CD4-positive, alpha-beta T cell treated with Interleukin-10 for 1 hour (primary cell): ENCODE measurements around the gene KRT80.

Experiments
- DNase-seq: peaks from one replicate; pipeline ENCODE4 v3.0.0-alpha.2; 2020

KRT80 gene

DNA sequence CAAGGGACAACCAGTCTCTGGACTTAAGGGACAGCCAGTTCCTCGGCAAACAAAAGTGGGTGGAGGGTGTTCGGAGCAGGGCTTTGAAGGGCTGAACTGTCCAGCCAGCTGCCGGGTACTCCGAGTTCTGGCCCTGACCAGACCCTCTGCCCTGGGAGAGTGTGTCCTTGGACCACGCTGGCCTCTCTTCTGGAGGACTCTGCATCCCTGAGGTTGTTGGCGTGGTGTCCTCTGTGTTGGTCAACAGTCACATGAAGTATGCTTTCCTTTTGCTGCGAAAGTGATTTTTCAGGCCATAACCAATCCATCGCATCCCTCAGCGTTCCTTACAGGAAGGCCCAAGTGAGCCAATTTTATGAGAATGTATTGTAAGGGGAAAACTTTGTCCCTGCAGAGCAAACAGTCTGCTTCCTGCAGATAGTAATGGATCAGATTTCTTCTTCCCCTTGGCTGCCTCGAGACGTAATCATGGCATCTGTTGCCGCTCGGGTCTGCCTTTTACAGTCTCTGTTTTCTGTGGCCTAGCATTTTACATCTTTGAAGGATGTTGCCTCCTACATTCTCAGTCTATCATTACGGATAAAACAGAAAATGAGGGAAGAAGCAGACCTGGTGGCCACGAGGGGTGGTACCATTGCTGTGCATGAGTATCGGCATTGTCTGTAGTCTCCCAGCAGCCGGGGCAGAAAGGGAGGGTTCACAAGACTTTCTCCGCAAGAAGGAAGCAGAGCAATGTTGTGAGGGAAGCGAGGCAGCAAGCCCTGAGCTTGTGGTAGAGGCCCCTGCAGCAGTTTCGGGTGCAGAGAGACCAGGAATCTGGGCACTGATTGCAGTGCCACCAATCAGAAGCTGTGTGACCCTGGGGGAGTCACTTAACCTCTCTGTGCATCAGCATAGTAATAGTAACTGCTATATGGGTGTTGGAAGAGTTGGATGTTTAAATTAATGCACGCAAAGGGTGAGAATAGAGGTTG is 64.9 kb downstream of the KRT80 start:
- DNase-seq = no peak

GRCh38 chr12:52126050-52126604 is 65.7 kb downstream of the KRT80 start:
- DNase-seq = no peak

DNA sequence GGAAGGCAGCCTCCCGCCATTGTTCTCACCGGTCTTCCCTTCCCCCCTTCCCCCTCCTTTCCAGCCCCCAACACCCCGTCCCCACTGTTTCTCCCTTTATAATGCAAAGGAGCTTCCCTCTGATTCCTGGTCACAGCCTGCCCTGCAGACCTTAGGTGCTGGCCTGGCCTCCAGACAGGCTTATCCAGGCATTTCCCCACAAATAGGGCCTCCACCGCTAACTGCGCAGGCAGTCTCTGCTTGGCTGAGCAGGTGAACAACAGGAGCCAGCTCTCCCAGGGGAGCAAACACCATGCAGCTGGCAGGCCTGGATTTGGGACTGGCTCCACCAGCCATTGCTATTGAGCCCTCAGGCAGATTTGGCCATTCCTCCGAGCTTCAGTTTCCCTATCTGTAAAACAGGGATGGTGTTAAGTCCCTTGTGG is 66.3 kb downstream of the KRT80 start:
- DNase-seq = no peak

DNA sequence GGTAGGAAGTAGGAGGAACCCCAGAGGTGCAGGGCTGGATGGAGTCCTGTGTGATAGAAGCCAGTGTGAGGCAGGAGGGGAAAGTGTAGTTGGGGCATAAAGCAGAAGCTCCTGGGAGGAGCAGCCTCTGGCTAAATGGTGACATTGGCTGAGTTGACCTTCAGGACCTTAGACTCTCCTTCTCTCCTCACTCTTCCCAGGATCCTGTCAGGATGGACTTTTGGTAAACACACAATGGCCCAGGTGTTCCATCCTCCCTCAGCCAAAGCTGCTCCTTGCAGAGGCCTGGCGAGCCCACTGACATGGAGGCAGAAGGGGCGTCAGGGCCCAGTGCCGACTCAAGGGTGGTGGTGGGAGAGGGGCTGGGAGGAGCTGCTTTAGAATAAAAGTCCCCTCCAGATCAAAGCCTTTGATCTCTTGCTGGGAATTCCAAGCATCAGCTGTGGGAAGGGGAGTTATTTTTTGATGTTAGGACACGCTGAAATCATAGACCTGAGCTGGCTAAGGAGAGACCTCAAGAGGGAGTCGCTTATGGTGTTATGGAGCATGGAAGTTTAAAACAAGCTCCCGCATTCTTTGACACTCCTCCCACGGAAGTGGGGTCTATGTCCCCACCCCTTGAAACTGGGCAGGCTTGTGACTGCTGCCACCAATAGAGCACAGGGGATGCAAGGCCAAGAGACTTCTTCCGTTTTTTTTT is 68.2 kb downstream of the KRT80 start:
- DNase-seq = no peak

DNA sequence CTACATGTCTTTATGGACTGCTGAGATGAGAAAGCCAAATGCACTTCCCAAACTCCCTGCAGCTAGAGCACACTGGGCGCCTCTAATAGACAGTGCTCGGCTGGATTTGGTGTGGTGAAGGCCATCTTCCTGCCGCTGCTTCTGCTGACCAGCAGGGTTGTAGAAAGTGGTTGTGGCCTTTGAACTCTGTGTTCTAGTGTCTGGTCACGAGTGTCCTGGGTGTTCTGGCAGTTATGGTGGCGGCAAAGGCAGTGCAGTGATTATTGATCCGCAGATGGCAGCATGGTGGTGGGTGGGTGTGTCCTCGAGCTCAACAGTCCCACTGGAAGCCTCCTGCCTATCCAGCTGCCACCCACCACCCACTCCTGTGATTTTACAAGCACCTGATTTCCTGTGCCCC is 68.9 kb downstream of the KRT80 start:
- DNase-seq = no peak

DNA sequence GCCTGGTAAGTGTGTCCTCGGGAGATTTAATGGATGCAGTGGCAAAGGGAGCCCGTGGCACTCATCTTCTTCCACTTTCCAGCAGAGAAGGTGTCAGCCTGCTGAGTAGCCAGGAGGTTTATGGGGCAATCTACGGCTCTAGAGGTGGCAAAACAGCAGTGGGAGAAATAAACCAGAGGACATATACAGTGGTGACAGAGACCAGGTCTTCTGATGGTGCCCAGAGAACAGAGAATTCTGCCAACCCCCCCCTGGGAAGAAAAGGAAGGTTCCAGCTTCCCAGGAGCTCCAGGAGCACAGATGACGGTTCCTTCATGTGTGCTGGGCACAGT is 69.3 kb downstream of the KRT80 start:
- DNase-seq = no peak

- DNase-seq = peak; percentile 63
These were observed 69.8 kb downstream of the KRT80 start for GRCh38 chr12:52121824-52122539.

DNA sequence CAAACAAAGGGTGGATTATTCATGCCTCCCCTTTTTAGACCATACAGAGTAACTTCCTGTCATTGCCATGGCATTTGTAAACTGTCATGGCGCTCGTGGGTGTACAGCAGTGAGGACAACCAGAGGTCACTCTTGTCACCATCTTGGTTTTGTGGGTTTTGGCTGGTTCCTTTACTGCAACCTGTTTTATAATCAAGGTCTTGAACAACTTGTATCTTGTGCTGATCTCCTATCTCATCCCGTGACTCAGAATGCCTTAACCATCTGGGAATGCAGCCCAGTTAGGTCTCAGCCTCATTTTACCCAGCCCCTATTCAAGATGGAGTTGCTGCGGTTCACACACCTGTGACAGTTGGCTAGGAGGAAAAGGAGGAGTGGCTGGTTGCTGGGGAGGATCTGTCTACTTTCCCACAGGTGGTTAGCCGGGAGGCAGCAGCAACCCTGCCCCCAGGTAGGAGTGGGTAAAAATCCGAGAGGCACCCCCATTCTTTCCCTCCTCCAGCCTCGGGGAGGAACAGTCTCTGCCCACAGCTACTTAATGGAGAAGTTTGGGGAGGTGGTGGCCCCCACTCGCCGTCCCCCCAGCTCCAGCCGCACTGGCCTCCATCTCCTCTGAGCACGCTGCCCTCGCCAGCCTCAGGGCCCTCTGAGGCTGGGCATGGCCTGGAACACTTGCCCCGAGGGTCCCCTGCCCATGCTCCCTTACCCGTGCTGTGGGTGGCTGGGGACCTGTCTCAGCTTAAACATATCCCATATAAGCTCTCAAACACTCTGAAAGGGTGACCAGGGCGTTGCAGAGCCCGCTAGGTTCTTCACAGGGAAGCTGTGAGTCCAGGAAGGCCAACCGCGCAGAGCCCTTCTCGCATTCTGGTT is 70.6 kb downstream of the KRT80 start:
- DNase-seq = no peak

GRCh38 chr12:52119398-52120254 is 72.2 kb downstream of the KRT80 start:
- DNase-seq = peak; percentile 41
